Measurements from ENCODE around the gene SHISAL1.
"Not testable (repeated sequence)": the region's sequence is repeated elsewhere in the genome, so short reads cannot be mapped to it uniquely, and the experiment has no call there.

Gene SHISAL1

GRCh38 chr22:44243761-44244160 is 69.0 kb downstream of the SHISAL1 start:
- H3K27me3 ChIP-seq (ENCODE audit: control insufficient read depth in 2 of 2, insufficient read depth in 2 of 2, low read length in 2 of 2): no peaks in the 10 kb centered on the region
- H3K27ac ChIP-seq (ENCODE audit: low read depth in 2 of 2, low read length in 2 of 2): no peak overlapping the region
- no peaks in the 10 kb centered on the region for H3K9me3 ChIP-seq (ENCODE audit: control insufficient read depth in 2 of 2, low read length in 2 of 2)
- no peak overlapping the region for H3K4me3 ChIP-seq (ENCODE audit: low read length in 2 of 2)
- H3K4me1 ChIP-seq (ENCODE audit: control insufficient read depth in 2 of 2, insufficient read depth in 2 of 2, low read length in 2 of 2): no peaks in the 10 kb centered on the region
- no peak overlapping the region for H3K9ac ChIP-seq (ENCODE audit: low read depth in 1 of 2, low read length in 2 of 2)
- H3K36me3 ChIP-seq (ENCODE audit: control insufficient read depth in 2 of 2, insufficient read depth in 2 of 2, low read length in 2 of 2): no peaks in the 10 kb centered on the region

GRCh38 chr22:44242946-44243724 is 69.6 kb downstream of the SHISAL1 start:
- no peak overlapping the region for H3K27ac ChIP-seq (ENCODE audit: low read depth in 2 of 2, low read length in 2 of 2)
- H3K36me3 ChIP-seq (ENCODE audit: control insufficient read depth in 2 of 2, insufficient read depth in 2 of 2, low read length in 2 of 2): no peaks in the 10 kb centered on the region
- H3K27me3 ChIP-seq (ENCODE audit: control insufficient read depth in 2 of 2, insufficient read depth in 2 of 2, low read length in 2 of 2): no peaks in the 10 kb centered on the region
- no peak overlapping the region for H3K4me3 ChIP-seq (ENCODE audit: low read length in 2 of 2)
- H3K9ac ChIP-seq (ENCODE audit: low read depth in 1 of 2, low read length in 2 of 2): no peak overlapping the region
- H3K9me3 ChIP-seq (ENCODE audit: control insufficient read depth in 2 of 2, low read length in 2 of 2): no peaks in the 10 kb centered on the region
- no peaks in the 10 kb centered on the region for H3K4me1 ChIP-seq (ENCODE audit: control insufficient read depth in 2 of 2, insufficient read depth in 2 of 2, low read length in 2 of 2)

GRCh38 chr22:44241121-44241520 is 71.6 kb downstream of the SHISAL1 start:
- not testable (repeated sequence) for H3K36me3 ChIP-seq (ENCODE audit: control insufficient read depth in 2 of 2, insufficient read depth in 2 of 2, low read length in 2 of 2); H3K9me3 ChIP-seq (ENCODE audit: control insufficient read depth in 2 of 2, low read length in 2 of 2); H3K4me3 ChIP-seq (ENCODE audit: low read length in 2 of 2); H3K4me1 ChIP-seq (ENCODE audit: control insufficient read depth in 2 of 2, insufficient read depth in 2 of 2, low read length in 2 of 2); H3K27ac ChIP-seq (ENCODE audit: low read depth in 2 of 2, low read length in 2 of 2); H3K27me3 ChIP-seq (ENCODE audit: control insufficient read depth in 2 of 2, insufficient read depth in 2 of 2, low read length in 2 of 2); H3K9ac ChIP-seq (ENCODE audit: low read depth in 1 of 2, low read length in 2 of 2)

GRCh38 chr22:44237290-44237689 is 75.5 kb downstream of the SHISAL1 start:
- Histone ChIP-seq H3K27ac (ENCODE audit: low read depth in 2 of 2, low read length in 2 of 2) (no peak overlapping the region), H3K4me3 (ENCODE audit: low read length in 2 of 2) (no peak overlapping the region), H3K36me3 (ENCODE audit: control insufficient read depth in 2 of 2, insufficient read depth in 2 of 2, low read length in 2 of 2) (no peaks in the 10 kb centered on the region), H3K9me3 (ENCODE audit: control insufficient read depth in 2 of 2, low read length in 2 of 2) (no peaks in the 10 kb centered on the region), H3K4me1 (ENCODE audit: control insufficient read depth in 2 of 2, insufficient read depth in 2 of 2, low read length in 2 of 2) (no peaks in the 10 kb centered on the region), H3K9ac (ENCODE audit: low read depth in 1 of 2, low read length in 2 of 2) (no peak overlapping the region), H3K27me3 (ENCODE audit: control insufficient read depth in 2 of 2, insufficient read depth in 2 of 2, low read length in 2 of 2) (no peaks in the 10 kb centered on the region)

GRCh38 chr22:44234372-44234771 is 78.4 kb downstream of the SHISAL1 start:
- H3K36me3 ChIP-seq (ENCODE audit: control insufficient read depth in 2 of 2, insufficient read depth in 2 of 2, low read length in 2 of 2); H3K27ac ChIP-seq (ENCODE audit: low read depth in 2 of 2, low read length in 2 of 2); H3K9me3 ChIP-seq (ENCODE audit: control insufficient read depth in 2 of 2, low read length in 2 of 2); H3K4me1 ChIP-seq (ENCODE audit: control insufficient read depth in 2 of 2, insufficient read depth in 2 of 2, low read length in 2 of 2); H3K27me3 ChIP-seq (ENCODE audit: control insufficient read depth in 2 of 2, insufficient read depth in 2 of 2, low read length in 2 of 2); H3K9ac ChIP-seq (ENCODE audit: low read depth in 1 of 2, low read length in 2 of 2); H3K4me3 ChIP-seq (ENCODE audit: low read length in 2 of 2): not testable (repeated sequence)

- no peaks in the 10 kb centered on the region for H3K4me1 ChIP-seq (ENCODE audit: control insufficient read depth in 2 of 2, insufficient read depth in 2 of 2, low read length in 2 of 2)
- no peak overlapping the region for H3K9ac ChIP-seq (ENCODE audit: low read depth in 1 of 2, low read length in 2 of 2)
- no peaks in the 10 kb centered on the region for H3K27me3 ChIP-seq (ENCODE audit: control insufficient read depth in 2 of 2, insufficient read depth in 2 of 2, low read length in 2 of 2)
- H3K27ac ChIP-seq (ENCODE audit: low read depth in 2 of 2, low read length in 2 of 2): no peak overlapping the region
- peaks cover 0 to 2% of the 10 kb centered on the region in 2 donors for H3K9me3 ChIP-seq (ENCODE audit: control insufficient read depth in 2 of 2, low read length in 2 of 2)
- H3K36me3 ChIP-seq (ENCODE audit: control insufficient read depth in 2 of 2, insufficient read depth in 2 of 2, low read length in 2 of 2): no peaks in the 10 kb centered on the region
- H3K4me3 ChIP-seq (ENCODE audit: low read length in 2 of 2): no peak overlapping the region
Observed at GRCh38 chr22:44231233-44231632, 81.5 kb downstream of the SHISAL1 start.

- no peaks in the 10 kb centered on the region for H3K36me3 ChIP-seq (ENCODE audit: control insufficient read depth in 2 of 2, insufficient read depth in 2 of 2, low read length in 2 of 2)
- H3K4me1 ChIP-seq (ENCODE audit: control insufficient read depth in 2 of 2, insufficient read depth in 2 of 2, low read length in 2 of 2): no peaks in the 10 kb centered on the region
- no peak overlapping the region for H3K4me3 ChIP-seq (ENCODE audit: low read length in 2 of 2)
- H3K9ac ChIP-seq (ENCODE audit: low read depth in 1 of 2, low read length in 2 of 2): no peak overlapping the region
- no peak overlapping the region for H3K27ac ChIP-seq (ENCODE audit: low read depth in 2 of 2, low read length in 2 of 2)
- H3K27me3 ChIP-seq (ENCODE audit: control insufficient read depth in 2 of 2, insufficient read depth in 2 of 2, low read length in 2 of 2): no peaks in the 10 kb centered on the region
- H3K9me3 ChIP-seq (ENCODE audit: control insufficient read depth in 2 of 2, low read length in 2 of 2): peaks cover 0 to 2% of the 10 kb centered on the region in 2 donors
Observed at GRCh38 chr22:44229809-44230208, 82.9 kb downstream of the SHISAL1 start.

- H3K27ac ChIP-seq (ENCODE audit: low read depth in 2 of 2, low read length in 2 of 2): no peak overlapping the region
- H3K9ac ChIP-seq (ENCODE audit: low read depth in 1 of 2, low read length in 2 of 2): no peak overlapping the region
- H3K27me3 ChIP-seq (ENCODE audit: control insufficient read depth in 2 of 2, insufficient read depth in 2 of 2, low read length in 2 of 2): no peaks in the 10 kb centered on the region
- no peak overlapping the region for H3K4me3 ChIP-seq (ENCODE audit: low read length in 2 of 2)
- H3K4me1 ChIP-seq (ENCODE audit: control insufficient read depth in 2 of 2, insufficient read depth in 2 of 2, low read length in 2 of 2): no peaks in the 10 kb centered on the region
- H3K36me3 ChIP-seq (ENCODE audit: control insufficient read depth in 2 of 2, insufficient read depth in 2 of 2, low read length in 2 of 2): no peaks in the 10 kb centered on the region
- peaks cover 0 to 2% of the 10 kb centered on the region in 2 donors for H3K9me3 ChIP-seq (ENCODE audit: control insufficient read depth in 2 of 2, low read length in 2 of 2)
Observed at GRCh38 chr22:44229331-44229730, 83.4 kb downstream of the SHISAL1 start.

- H3K4me3 ChIP-seq (ENCODE audit: low read length in 2 of 2): no peak overlapping the region
- no peak overlapping the region for H3K27ac ChIP-seq (ENCODE audit: low read depth in 2 of 2, low read length in 2 of 2)
- H3K36me3 ChIP-seq (ENCODE audit: control insufficient read depth in 2 of 2, insufficient read depth in 2 of 2, low read length in 2 of 2): no peaks in the 10 kb centered on the region
- H3K9me3 ChIP-seq (ENCODE audit: control insufficient read depth in 2 of 2, low read length in 2 of 2): peaks cover 0 to 2% of the 10 kb centered on the region in 2 donors
- H3K9ac ChIP-seq (ENCODE audit: low read depth in 1 of 2, low read length in 2 of 2): no peak overlapping the region
- H3K27me3 ChIP-seq (ENCODE audit: control insufficient read depth in 2 of 2, insufficient read depth in 2 of 2, low read length in 2 of 2): no peaks in the 10 kb centered on the region
- no peaks in the 10 kb centered on the region for H3K4me1 ChIP-seq (ENCODE audit: control insufficient read depth in 2 of 2, insufficient read depth in 2 of 2, low read length in 2 of 2)
Observed at GRCh38 chr22:44225812-44226211, 86.9 kb downstream of the SHISAL1 start.

GRCh38 chr22:44225091-44225689 is 87.6 kb downstream of the SHISAL1 start:
- no peaks in the 10 kb centered on the region for H3K27me3 ChIP-seq (ENCODE audit: control insufficient read depth in 2 of 2, insufficient read depth in 2 of 2, low read length in 2 of 2)
- H3K9ac ChIP-seq (ENCODE audit: low read depth in 1 of 2, low read length in 2 of 2): no peak overlapping the region
- H3K27ac ChIP-seq (ENCODE audit: low read depth in 2 of 2, low read length in 2 of 2): no peak overlapping the region
- peaks cover 0 to 2% of the 10 kb centered on the region in 2 donors for H3K9me3 ChIP-seq (ENCODE audit: control insufficient read depth in 2 of 2, low read length in 2 of 2)
- H3K4me1 ChIP-seq (ENCODE audit: control insufficient read depth in 2 of 2, insufficient read depth in 2 of 2, low read length in 2 of 2): no peaks in the 10 kb centered on the region
- H3K4me3 ChIP-seq (ENCODE audit: low read length in 2 of 2): no peak overlapping the region
- H3K36me3 ChIP-seq (ENCODE audit: control insufficient read depth in 2 of 2, insufficient read depth in 2 of 2, low read length in 2 of 2): no peaks in the 10 kb centered on the region

Data from mucosa of rectum (tissue), 2 donors.